Panc1 (cell line): ENCODE data around the gene BARHL1. TPM values are rescaled to one million over a fixed set of nuclear protein-coding genes. Genes with fewer than 3 reads are reported as not detected.

Experiments
- ATAC-seq: fragments of 200-7000 bp; cut with Tn5 transposase; 2 replicates; pipeline ENCODE4 v1.9.1; 2020; ENCODE audit warnings: mild to moderate bottlenecking, moderate library complexity
- BruUV-seq: library from RNA; stranded (reverse); fragments of 400-500 nt; replicated peaks from 2 replicates; lab custom pipeline; 2021; lab: Mats Ljungman, UMichigan
- CTCF ChIA-PET: fragments of 300-600 bp; sonication (Branson Sonifier 250); formaldehyde crosslinking; loops from one replicate; lab custom pipeline; 2022; ENCODE audit warnings: antibody characterized with exemption; lab: Charles Lee
- POLR2A ChIA-PET: fragments of 300-600 bp; sonication (Branson Sonifier 250); formaldehyde crosslinking; loops from one replicate; lab custom pipeline; 2022; ENCODE audit warnings: antibody characterized with exemption; lab: Charles Lee
- DNase-seq: peaks from one replicate; pipeline ENCODE4 v3.0.0-alpha.2; 2010; ENCODE audit warnings: low read depth, low spot score
- H3K27ac ChIP-seq: 2 replicates; pipeline ENCODE4 v1.5.1; 2011; ENCODE audit warnings: mild to moderate bottlenecking, low read length, inconsistent platforms
- H3K27me3 ChIP-seq: fragments of 200-500 bp; sonication (Bioruptor generic); 2 replicates; pipeline ENCODE4 v1.6.0; 2014; ENCODE audit warnings: low read length, inconsistent platforms; ENCODE audit not compliant: control insufficient read depth, insufficient read depth
- H3K36me3 ChIP-seq: fragments of 200-500 bp; sonication (Bioruptor generic); 2 replicates; pipeline ENCODE4 v1.5.1; 2014; ENCODE audit warnings: inconsistent platforms, mild to moderate bottlenecking, low read length, moderate library complexity; ENCODE audit not compliant: control insufficient read depth, insufficient read depth
- H3K4me1 ChIP-seq: 2 replicates; pipeline ENCODE4 v1.5.1; 2011; ENCODE audit warnings: inconsistent platforms, mild to moderate bottlenecking, low read length, moderate library complexity; ENCODE audit not compliant: control insufficient read depth, insufficient read depth
- H3K4me3 ChIP-seq, 2 experiments: 2 replicates each; pipeline ENCODE4 v1.5.1; 2011 to 2012; ENCODE audit warnings: low read depth in 2 of 2, low read length in 2 of 2, mild to moderate bottlenecking in 2 of 2, inconsistent platforms in 1 of 2, moderate library complexity in 1 of 2
- H3K9me3 ChIP-seq: fragments of 200-500 bp; sonication (Bioruptor generic); 2 replicates; pipeline ENCODE4 v1.5.1; 2014; ENCODE audit warnings: low read depth, mild to moderate bottlenecking, inconsistent platforms, low read length, moderate library complexity; ENCODE audit not compliant: control insufficient read depth, insufficient read depth
- CTCF ChIP-seq: fragments of 450-650 bp; IDR thresholded peaks from 2 replicates; pipeline ENCODE4 v1.5.1; 2017; ENCODE audit warnings: mild to moderate bottlenecking
- POLR2AphosphoS5 ChIP-seq: IDR thresholded peaks from 2 replicates; pipeline ENCODE4 v1.6.1; 2012; ENCODE audit warnings: mild to moderate bottlenecking, low read depth, low read length, moderate library complexity
- REST ChIP-seq, 2 experiments: IDR thresholded peaks; 2 replicates each; pipeline ENCODE4 v1.6.1; 2011 to 2012; ENCODE audit warnings: low read depth in 2 of 2, control low read depth in 1 of 2, low read length in 1 of 2, mild to moderate bottlenecking in 1 of 2, moderate library complexity in 1 of 2; ENCODE audit not compliant: insufficient read depth in 1 of 2
- SIN3A ChIP-seq: IDR thresholded peaks from 2 replicates; pipeline ENCODE4 v1.6.1; 2012; ENCODE audit warnings: low read depth, mild to moderate bottlenecking, low read length, moderate library complexity, borderline replicate concordance; ENCODE audit not compliant: insufficient read depth
- in situ Hi-C: cut with HindIII; loops from 2 replicates; pipeline ENCODE4 v1.10.0; 2016; ENCODE audit warnings: low sequenced_read_pairs, low pct_unique_long_range_greater_than_20kb
- intact Hi-C: fragments of 100-400 bp; cut with micrococcal nuclease; formaldehyde crosslinking; loops from one replicate; pipeline ENCODE4 v1.10.0; 2022; ENCODE audit not compliant: unreplicated experiment
- total RNA-seq: library from RNA; stranded (reverse); gene quantifications from one replicate; pipeline ENCODE4 v1.2.1, GENCODE V29; 2021; ENCODE audit not compliant: unreplicated experiment

Gene BARHL1
- total RNA-seq, 1 experiment from 2014 or later: not detected

GRCh38 chr9:132538071-132538470, 44.3 kb upstream of the BARHL1 start:
- Histone ChIP-seq H3K4me3 (no peak overlapping the region), H3K27ac (no peak overlapping the region), H3K4me1 (no peaks in the 10 kb centered on the region), H3K9me3 (no peaks in the 10 kb centered on the region), H3K27me3 (no peaks in the 10 kb centered on the region), H3K36me3 (no peaks in the 10 kb centered on the region)
- DNase-seq: no peak
- ChIA-PET POLR2A (no interaction called here), CTCF (no interaction called here)
- no peak for TF ChIP-seq SIN3A
- no TSS peak for BruUV-seq
- in situ Hi-C loops: no loop called here
- no peak for ATAC-seq
- intact Hi-C loops: no loop called here

DNA sequence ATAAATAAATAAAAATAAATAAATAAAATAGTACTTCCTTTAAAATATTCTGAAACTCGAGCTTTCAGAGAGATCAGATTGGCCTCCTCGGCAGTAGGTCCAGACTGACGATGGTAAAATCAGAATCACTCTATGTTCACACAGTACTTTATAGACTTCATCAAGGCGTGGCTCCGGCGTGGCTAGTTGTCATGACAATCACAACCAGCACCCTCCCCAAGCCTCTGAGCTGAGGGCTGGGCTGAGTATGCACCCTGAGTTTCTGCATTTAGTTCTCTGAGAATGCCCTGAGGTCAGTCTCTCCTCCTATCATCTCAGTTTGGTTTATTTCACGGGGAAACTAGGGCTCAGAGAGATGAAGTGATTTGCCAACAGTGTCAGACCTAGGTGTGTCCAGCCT, 43.3 kb upstream of the BARHL1 start:
- Histone ChIP-seq H3K4me3 (no peak overlapping the region), H3K27me3 (no peaks in the 10 kb centered on the region), H3K36me3 (no peaks in the 10 kb centered on the region), H3K27ac (no peak overlapping the region), H3K9me3 (no peaks in the 10 kb centered on the region), H3K4me1 (no peaks in the 10 kb centered on the region)
- intact Hi-C loops: no loop called here
- TF ChIP-seq POLR2AphosphoS5: no peak
- no peak for TF ChIP-seq REST (IDR thresholded peaks at IDR 0.05; ENCODE audit: insufficient read depth in 1 of 2, low read depth in 2 of 2, low read length in 1 of 2)
- no peak for TF ChIP-seq SIN3A
- DNase-seq: no peak
- no peak for ATAC-seq
- in situ Hi-C loops: no loop called here
- POLR2A ChIA-PET: no interaction called here
- BruUV-seq: no TSS peak
- CTCF ChIA-PET: interaction anchor here (0.7 kb wide), 1 partner anchor 19 kb away, joined by 6 read pairs; no protein-coding TSS in a partner anchor

GRCh38 chr9:132541051-132541450, 41.4 kb upstream of the BARHL1 start:
- ATAC-seq (no peak), DNase-seq (no peak)
- Histone ChIP-seq H3K9me3 (no peaks in the 10 kb centered on the region), H3K27ac (no peak overlapping the region), H3K4me1 (no peaks in the 10 kb centered on the region), H3K27me3 (no peaks in the 10 kb centered on the region), H3K36me3 (no peaks in the 10 kb centered on the region), H3K4me3 (no peak overlapping the region)
- in situ Hi-C loops: no loop called here
- no peak for TF ChIP-seq CTCF
- no peak for TF ChIP-seq REST (IDR thresholded peaks at IDR 0.05; ENCODE audit: insufficient read depth in 1 of 2, low read depth in 2 of 2, low read length in 1 of 2)
- ChIA-PET POLR2A (no interaction called here), CTCF (no interaction called here)
- no TSS peak for BruUV-seq
- intact Hi-C loops: no loop called here
